ENCODE measurements around the gene PISD.

Gene PISD

GRCh38 chr22:31625257-31625640 lies 36.8 kb downstream of the PISD start:
- DNase-seq, result peak in 1 of 2 donors; percentile 14

- DNase-seq, result no peak
Observed at GRCh38 chr22:31623592-31624304, 38.3 kb downstream of the PISD start.

- no peak for DNase-seq
Observed at GRCh38 chr22:31622980-31623379, 39.0 kb downstream of the PISD start.

GRCh38 chr22:31621507-31622124 lies 40.4 kb downstream of the PISD start:
- no peak for DNase-seq

- no peak for DNase-seq
Observed at GRCh38 chr22:31620756-31621480, 41.1 kb downstream of the PISD start.

GRCh38 chr22:31619611-31620300 lies 42.3 kb downstream of the PISD start:
- no peak for DNase-seq

GRCh38 chr22:31618471-31619176 lies 43.4 kb downstream of the PISD start:
- no peak for DNase-seq

GRCh38 chr22:31618057-31618456 lies 44.0 kb downstream of the PISD start:
- DNase-seq, result no peak

- peak; percentile 46 to 62 for DNase-seq
Observed at GRCh38 chr22:31616315-31616980, 45.6 kb downstream of the PISD start.

GRCh38 chr22:31615940-31616314 lies 46.1 kb downstream of the PISD start:
- DNase-seq, result no peak

GRCh38 chr22:31615491-31615860 lies 46.5 kb downstream of the PISD start:
- no peak for DNase-seq

GRCh38 chr22:31614781-31615490 lies 47.1 kb downstream of the PISD start:
- DNase-seq, result no peak

GRCh38 chr22:31613904-31614296 lies 48.1 kb downstream of the PISD start:
- DNase-seq, result no peak

- no peak for DNase-seq
Observed at GRCh38 chr22:31613286-31613903, 48.6 kb downstream of the PISD start.

GRCh38 chr22:31612891-31613285 lies 49.1 kb downstream of the PISD start:
- DNase-seq, result no peak

GRCh38 chr22:31611061-31611760 lies 50.8 kb downstream of the PISD start:
- no peak for DNase-seq

- no peak for DNase-seq
Observed at GRCh38 chr22:31610611-31611010, 51.4 kb downstream of the PISD start.

GRCh38 chr22:31609716-31610115 lies 52.3 kb downstream of the PISD start:
- DNase-seq, result no peak

GRCh38 chr22:31607696-31608095 lies 54.3 kb downstream of the PISD start:
- DNase-seq, result no peak

- DNase-seq, result no peak
Observed at GRCh38 chr22:31605851-31606585, 56.0 kb downstream of the PISD start.

Measured in stimulated activated CD4-positive, alpha-beta T cell treated with anti-CD3 and anti-CD28 coated beads, Interleukin-2, amount 100 ng/mL, for 24 hours (primary cell).